H1 (cell line): ENCODE results near the gene SLC25A30. TPM values are rescaled to one million over a fixed set of nuclear protein-coding genes. Genes with fewer than 3 reads are reported as not detected.

Experiments
- NRF1 ChIP-seq: IDR thresholded peaks from 2 replicates; pipeline ENCODE4 v1.6.1; 2011; ENCODE audit warnings: mild to moderate bottlenecking, low read depth, low read length, improper control_type of control experiment
- SIN3A ChIP-seq, 2 experiments: IDR thresholded peaks in 1 of 2; conservative IDR thresholded peaks in 1 of 2; 2 replicates each; pipeline ENCODE4 v1.6.1; 2011 to 2012; ENCODE audit warnings: low read length in 2 of 2, improper control_type of control experiment in 1 of 2, low read depth in 1 of 2, mild to moderate bottlenecking in 1 of 2
- polyA plus RNA-seq, 7 experiments: library from polyadenylated mRNA; depleted of rRNA in 3 of 7; stranded (reverse) in 5 of 7; unstranded in 2 of 7; fragments of >200 nt in 5 of 7; fragments of 200-250 nt in 2 of 7; gene quantifications; 1 replicate in 5 of 7; 2 replicates in 1 of 7; 4 replicates in 1 of 7; pipeline versions ENCODE4 v1.2.1 to v1.2.3, GENCODE V29; 2011 to 2013; ENCODE audit warnings: missing spikeins in 2 of 7, mixed read lengths in 2 of 7
- total RNA-seq: library from RNA; stranded (reverse); fragmentation: NEBNext Ultra II Directional; extraction: Animal tissue kit (Norgen Biotek cat#: 25700); gene quantifications from 2 replicates; pipeline ENCODE4 v1.2.1, GENCODE V29; 2021
- TF ChIP-seq, protein P1 (sequence below): IDR thresholded peaks from 2 replicates; pipeline ENCODE4 v1.6.1; 2012; ENCODE audit warnings: low read length, inconsistent platforms

Gene SLC25A30
- total and polyA plus RNA-seq, 2 of the 8 experiments (the other 6 are each of a cell fraction or from before 2014, with no cell fraction given), result 2.1 to 8.7 TPM

DNA sequence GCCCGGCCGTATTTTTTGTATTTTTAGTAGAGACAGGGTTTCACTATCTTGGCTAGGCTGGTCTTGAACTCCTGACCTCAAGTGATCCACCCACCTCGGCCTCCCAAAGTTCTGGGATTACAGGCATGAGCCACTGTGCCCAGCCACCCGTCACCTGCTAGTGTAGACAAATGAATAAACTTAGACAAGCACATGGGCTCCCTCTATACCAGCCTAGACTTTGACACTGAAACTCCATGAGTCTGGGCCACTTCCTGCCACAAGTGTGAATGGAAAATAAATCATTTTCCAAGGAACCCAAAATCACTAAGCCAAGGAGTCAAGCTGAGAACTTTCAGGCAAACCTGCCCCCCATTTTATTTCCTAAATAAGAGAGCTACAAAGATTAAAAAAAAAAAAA is 50.2 kb downstream of the SLC25A30 start (continued):
- no peak for TF ChIP-seq NRF1
- TF ChIP-seq, protein P1, sequence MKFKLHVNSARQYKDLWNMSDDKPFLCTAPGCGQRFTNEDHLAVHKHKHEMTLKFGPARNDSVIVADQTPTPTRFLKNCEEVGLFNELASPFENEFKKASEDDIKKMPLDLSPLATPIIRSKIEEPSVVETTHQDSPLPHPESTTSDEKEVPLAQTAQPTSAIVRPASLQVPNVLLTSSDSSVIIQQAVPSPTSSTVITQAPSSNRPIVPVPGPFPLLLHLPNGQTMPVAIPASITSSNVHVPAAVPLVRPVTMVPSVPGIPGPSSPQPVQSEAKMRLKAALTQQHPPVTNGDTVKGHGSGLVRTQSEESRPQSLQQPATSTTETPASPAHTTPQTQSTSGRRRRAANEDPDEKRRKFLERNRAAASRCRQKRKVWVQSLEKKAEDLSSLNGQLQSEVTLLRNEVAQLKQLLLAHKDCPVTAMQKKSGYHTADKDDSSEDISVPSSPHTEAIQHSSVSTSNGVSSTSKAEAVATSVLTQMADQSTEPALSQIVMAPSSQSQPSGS, result no peak
- TF ChIP-seq SIN3A (conservative IDR thresholded peaks at IDR 0.05 in 1 of 2, IDR thresholded peaks at IDR 0.05 in 1 of 2; ENCODE audit: low read depth in 1 of 2, low read length in 2 of 2), result no peak
